Smooth muscle cell (in vitro differentiated cells): ENCODE results near the gene MISP. TPM values are rescaled to one million over a fixed set of nuclear protein-coding genes. Genes with fewer than 3 reads are reported as not detected.
A peak's percentile ranks its signal among the peaks of the same experiment; 100 is the strongest.
"Not testable (repeated sequence)": the region's sequence is repeated elsewhere in the genome, so short reads cannot be mapped to it uniquely, and the experiment has no call there.

Experiments
- DNase-seq: peaks from one replicate; lab custom pipeline; 2025; ENCODE audit not compliant: unreplicated experiment; lab: John Stamatoyannopoulos, UW
- H2AFZ ChIP-seq: fragments of 200-600 bp; sonication (generic); 2 replicates; pipeline ENCODE4 v1.6.0; 2016; ENCODE audit warnings: antibody characterized with exemption, low read depth, mild to moderate bottlenecking
- H3F3A ChIP-seq: fragments of 200-600 bp; sonication (generic); 2 replicates; pipeline ENCODE4 v1.6.0; 2017; ENCODE audit warnings: antibody characterized with exemption, low read depth
- H3K27ac ChIP-seq: fragments of 200-600 bp; sonication (generic); 2 replicates; pipeline ENCODE4 v1.5.1; 2016; ENCODE audit warnings: low read depth, mild to moderate bottlenecking
- H3K27me3 ChIP-seq: fragments of 200-600 bp; sonication (generic); 2 replicates; pipeline ENCODE4 v1.6.1; 2016; ENCODE audit warnings: low read depth, mild to moderate bottlenecking
- H3K36me3 ChIP-seq: fragments of 200-600 bp; sonication (generic); 2 replicates; pipeline ENCODE4 v1.5.1; 2016; ENCODE audit warnings: low read depth
- H3K4me1 ChIP-seq: fragments of 200-600 bp; sonication (generic); 2 replicates; pipeline ENCODE4 v1.5.1; 2016; ENCODE audit warnings: low read depth
- H3K4me2 ChIP-seq: fragments of 200-600 bp; sonication (generic); 2 replicates; pipeline ENCODE4 v1.6.0; 2016; ENCODE audit warnings: mild to moderate bottlenecking
- H3K4me3 ChIP-seq: fragments of 200-600 bp; sonication (generic); 2 replicates; pipeline ENCODE4 v1.5.1; 2016; ENCODE audit warnings: mild to moderate bottlenecking
- H3K79me2 ChIP-seq: fragments of 200-600 bp; sonication (generic); 2 replicates; pipeline ENCODE4 v1.6.0; 2016; ENCODE audit warnings: low read depth, mild to moderate bottlenecking
- H3K9ac ChIP-seq: fragments of 200-600 bp; sonication (generic); 2 replicates; pipeline ENCODE4 v1.6.0; 2016; ENCODE audit warnings: low read depth
- H3K9me3 ChIP-seq: fragments of 200-600 bp; sonication (generic); replicated peaks from 2 replicates; pipeline ENCODE4 v1.5.1; 2016; ENCODE audit warnings: low read depth
- H4K20me1 ChIP-seq: fragments of 200-600 bp; sonication (generic); 2 replicates; pipeline ENCODE4 v1.6.0; 2016; ENCODE audit warnings: low read depth
- CTCF ChIP-seq: fragments of 200-600 bp; sonication (generic); IDR thresholded peaks from 2 replicates; pipeline ENCODE4 v1.5.1; 2017; ENCODE audit warnings: borderline replicate concordance, mild to moderate bottlenecking, antibody characterized with exemption; ENCODE audit not compliant: insufficient read depth, poor library complexity, severe bottlenecking
- WGBS: methylation state at CpG from one replicate; pipeline ENCODE4 v1.1.7; 2016; ENCODE audit warnings: low lambda C conversion rate; 5-methylcytosine and 5-hydroxymethylcytosine counted together
- polyA plus RNA-seq: library from polyadenylated mRNA; unstranded; fragments of >200 nt; fragmentation: Nextera tagmentation; extraction: Ambion mirVana; gene quantifications from 2 replicates; pipeline ENCODE4 v1.2.1, GENCODE V29; 2016
- total RNA-seq: library from RNA; depleted of rRNA; stranded (reverse); fragments of >200 nt; gene quantifications from 2 replicates; pipeline ENCODE4 v1.2.3, GENCODE V29; 2014

The MISP gene
- total and polyA plus RNA-seq, 2 experiments from 2014 or later = 1.2 to 1.7 TPM

- 59% methylated on average over 13 of the region's 22 CpGs for WGBS
- Histone ChIP-seq H3K9me3 (no peaks in the 10 kb centered on the region), H3K9ac (no peak overlapping the region), H3K36me3 (no peaks in the 10 kb centered on the region), H2AFZ (no peak overlapping the region), H3F3A (no peaks in the 10 kb centered on the region), H3K27ac (no peak overlapping the region), H3K27me3 (no peaks in the 10 kb centered on the region), H4K20me1 (no peaks in the 10 kb centered on the region), H3K4me1 (no peaks in the 10 kb centered on the region), H3K4me3 (no peak overlapping the region), H3K79me2 (no peaks in the 10 kb centered on the region), H3K4me2 (no peak overlapping the region)
- no peak for DNase-seq
- TF ChIP-seq CTCF = peak; percentile 44
These were observed 13.3 kb upstream of the MISP start for GRCh38 chr19:737591-738093.

GRCh38 chr19:738509-739128 is 12.3 kb upstream of the MISP start:
- H3K9ac ChIP-seq = no peak overlapping the region
- H2AFZ ChIP-seq = no peak overlapping the region
- H3K36me3 ChIP-seq = no peaks in the 10 kb centered on the region
- no peaks in the 10 kb centered on the region for H3K4me1 ChIP-seq
- TF ChIP-seq CTCF = no peak
- no peaks in the 10 kb centered on the region for H3K9me3 ChIP-seq
- DNase-seq = no peak
- H3K27me3 ChIP-seq = no peaks in the 10 kb centered on the region
- WGBS = 94% methylated on average over 20 of the region's 23 CpGs
- no peaks in the 10 kb centered on the region for H3F3A ChIP-seq
- no peak overlapping the region for H3K27ac ChIP-seq
- H3K4me3 ChIP-seq = no peak overlapping the region
- no peaks in the 10 kb centered on the region for H3K79me2 ChIP-seq
- H3K4me2 ChIP-seq = no peak overlapping the region
- H4K20me1 ChIP-seq = no peaks in the 10 kb centered on the region

- no peaks in the 10 kb centered on the region for H3K79me2 ChIP-seq
- no peak overlapping the region for H3K9ac ChIP-seq
- no peak overlapping the region for H3K27ac ChIP-seq
- H2AFZ ChIP-seq = no peak overlapping the region
- TF ChIP-seq CTCF = no peak
- H3K27me3 ChIP-seq = no peaks in the 10 kb centered on the region
- 95% methylated on average over 26 of the region's 36 CpGs for WGBS
- no peaks in the 10 kb centered on the region for H3K36me3 ChIP-seq
- H3K9me3 ChIP-seq = no peaks in the 10 kb centered on the region
- H3K4me2 ChIP-seq = no peak overlapping the region
- no peak for DNase-seq
- no peaks in the 10 kb centered on the region for H3K4me1 ChIP-seq
- H3K4me3 ChIP-seq = no peak overlapping the region
- H4K20me1 ChIP-seq = no peaks in the 10 kb centered on the region
- no peaks in the 10 kb centered on the region for H3F3A ChIP-seq
These were observed 10.8 kb upstream of the MISP start for GRCh38 chr19:739998-740715.

GRCh38 chr19:740816-741505 is 10.0 kb upstream of the MISP start:
- not testable (repeated sequence) for DNase-seq, H3K27ac ChIP-seq, H3K79me2 ChIP-seq, H3F3A ChIP-seq, H3K9ac ChIP-seq, H4K20me1 ChIP-seq, H3K9me3 ChIP-seq, H3K4me1 ChIP-seq, H3K4me3 ChIP-seq, H2AFZ ChIP-seq, H3K36me3 ChIP-seq, H3K27me3 ChIP-seq, H3K4me2 ChIP-seq
- 86% methylated on average over 15 of the region's 16 CpGs for WGBS
